Osteoblast (primary cell): Measurements from ENCODE around the gene EBF4. TPM values are rescaled to one million over a fixed set of nuclear protein-coding genes. Genes with fewer than 3 reads are reported as not detected.
A peak's percentile ranks its signal among the peaks of the same experiment; 100 is the strongest.

ENCODE experiments used
- DNase-seq: peaks from one replicate; pipeline ENCODE4 v3.0.0; 2011; ENCODE audit warnings: low spot score, mixed read lengths; ENCODE audit not compliant: insufficient read length; ENCODE audit errors: missing footprints
- H2AFZ ChIP-seq: 2 replicates; pipeline ENCODE4 v1.6.0; 2011; ENCODE audit warnings: mild to moderate bottlenecking, low read length
- H3K27ac ChIP-seq: 2 replicates; pipeline ENCODE4 v1.5.1; 2011; ENCODE audit warnings: mild to moderate bottlenecking, low read depth, low read length, moderate library complexity
- H3K27me3 ChIP-seq: 2 replicates; pipeline ENCODE4 v1.6.0; 2012; ENCODE audit warnings: mild to moderate bottlenecking, control low read depth, inconsistent platforms, low read length, moderate library complexity; ENCODE audit not compliant: insufficient read depth
- H3K36me3 ChIP-seq: 2 replicates; pipeline ENCODE4 v1.5.1; 2011; ENCODE audit warnings: mild to moderate bottlenecking, low read length, control low read depth, moderate library complexity; ENCODE audit not compliant: insufficient read depth
- H3K4me1 ChIP-seq: 2 replicates; pipeline ENCODE4 v1.5.1; 2011; ENCODE audit warnings: mild to moderate bottlenecking, low read length, control low read depth, moderate library complexity; ENCODE audit not compliant: insufficient read depth
- H3K4me2 ChIP-seq: 2 replicates; pipeline ENCODE4 v1.6.0; 2011; ENCODE audit warnings: mild to moderate bottlenecking, low read length; ENCODE audit not compliant: insufficient read depth
- H3K4me3 ChIP-seq: fragments of 200-600 bp; sonication (generic); 3 replicates; pipeline ENCODE4 v1.5.1; 2012; ENCODE audit warnings: mild to moderate bottlenecking, low read length, inconsistent platforms; ENCODE audit not compliant: insufficient read depth
- H3K79me2 ChIP-seq: 2 replicates; pipeline ENCODE4 v1.6.0; 2012; ENCODE audit warnings: mild to moderate bottlenecking, low read length, control low read depth, inconsistent platforms; ENCODE audit not compliant: insufficient read depth
- H3K9me3 ChIP-seq: 2 replicates; pipeline ENCODE4 v1.5.1; 2011; ENCODE audit warnings: low read depth, low read length, control low read depth
- H4K20me1 ChIP-seq: 2 replicates; pipeline ENCODE4 v1.6.0; 2012; ENCODE audit warnings: mild to moderate bottlenecking, low read length, control low read depth; ENCODE audit not compliant: insufficient read depth
- CTCF ChIP-seq: IDR thresholded peaks from 2 replicates; pipeline ENCODE4 v1.5.1; 2011; ENCODE audit warnings: mild to moderate bottlenecking, low read depth, low read length, moderate library complexity; ENCODE audit errors: extremely low read depth
- total RNA-seq: library from RNA; depleted of rRNA; stranded (reverse); fragments of >200 nt; gene quantifications from 2 replicates; pipeline ENCODE4 v1.2.3, GENCODE V29; 2012

EBF4 gene
- total RNA-seq, 1 donor = under 0.01 TPM

- no peaks in the 10 kb centered on the region for H3K79me2 ChIP-seq
- H3K4me3 ChIP-seq = no peak overlapping the region
- H4K20me1 ChIP-seq = no peaks in the 10 kb centered on the region
- H3K36me3 ChIP-seq = no peaks in the 10 kb centered on the region
- H3K4me2 ChIP-seq = peak overlapping the region; percentile 20
- peaks cover 38% of the 10 kb centered on the region for H3K27me3 ChIP-seq
- TF ChIP-seq CTCF = peak; percentile 64
- H3K9me3 ChIP-seq = no peaks in the 10 kb centered on the region
- DNase-seq = peak; percentile 91
- no peak overlapping the region for H2AFZ ChIP-seq
- no peak overlapping the region for H3K27ac ChIP-seq
- no peaks in the 10 kb centered on the region for H3K4me1 ChIP-seq
These were observed 4.5 kb upstream of the EBF4 start for GRCh38 chr20:2688041-2688591.

GRCh38 chr20:2690213-2690612 is 2.4 kb upstream of the EBF4 start:
- Histone ChIP-seq H2AFZ (no peak overlapping the region), H3K36me3 (no peaks in the 10 kb centered on the region), H3K4me1 (no peaks in the 10 kb centered on the region), H4K20me1 (no peaks in the 10 kb centered on the region), H3K79me2 (no peaks in the 10 kb centered on the region), H3K9me3 (no peaks in the 10 kb centered on the region), H3K27ac (no peak overlapping the region), H3K4me3 (no peak overlapping the region), H3K4me2 (no peak overlapping the region), H3K27me3 (peaks cover 58% of the 10 kb centered on the region)
- peak; percentile 73 for DNase-seq
- no peak for TF ChIP-seq CTCF

- H3K4me3 ChIP-seq = no peak overlapping the region
- no peaks in the 10 kb centered on the region for H3K9me3 ChIP-seq
- H3K4me2 ChIP-seq = no peak overlapping the region
- H3K79me2 ChIP-seq = no peaks in the 10 kb centered on the region
- no peaks in the 10 kb centered on the region for H3K36me3 ChIP-seq
- no peak overlapping the region for H3K27ac ChIP-seq
- no peak for TF ChIP-seq CTCF
- H3K27me3 ChIP-seq = peaks cover 60% of the 10 kb centered on the region
- H4K20me1 ChIP-seq = no peaks in the 10 kb centered on the region
- DNase-seq = no peak
- no peaks in the 10 kb centered on the region for H3K4me1 ChIP-seq
- no peak overlapping the region for H2AFZ ChIP-seq
These were observed 1.9 kb upstream of the EBF4 start for GRCh38 chr20:2690718-2691117.

GRCh38 chr20:2691127-2691526 is 1.5 kb upstream of the EBF4 start:
- Histone ChIP-seq H4K20me1 (no peaks in the 10 kb centered on the region), H3K4me3 (no peak overlapping the region), H3K9me3 (no peaks in the 10 kb centered on the region), H3K4me2 (no peak overlapping the region), H3K27ac (no peak overlapping the region), H2AFZ (no peak overlapping the region), H3K36me3 (no peaks in the 10 kb centered on the region), H3K79me2 (no peaks in the 10 kb centered on the region), H3K27me3 (peaks cover 62% of the 10 kb centered on the region), H3K4me1 (no peaks in the 10 kb centered on the region)
- TF ChIP-seq CTCF = no peak
- DNase-seq = peak; percentile 84
